ENCODE data around the gene ATOH8. TPM values are rescaled to one million over a fixed set of nuclear protein-coding genes. Genes with fewer than 3 reads are reported as not detected.

Gene ATOH8
- total RNA-seq, 1 experiment from 2014 or later = 0.20 TPM

DNA sequence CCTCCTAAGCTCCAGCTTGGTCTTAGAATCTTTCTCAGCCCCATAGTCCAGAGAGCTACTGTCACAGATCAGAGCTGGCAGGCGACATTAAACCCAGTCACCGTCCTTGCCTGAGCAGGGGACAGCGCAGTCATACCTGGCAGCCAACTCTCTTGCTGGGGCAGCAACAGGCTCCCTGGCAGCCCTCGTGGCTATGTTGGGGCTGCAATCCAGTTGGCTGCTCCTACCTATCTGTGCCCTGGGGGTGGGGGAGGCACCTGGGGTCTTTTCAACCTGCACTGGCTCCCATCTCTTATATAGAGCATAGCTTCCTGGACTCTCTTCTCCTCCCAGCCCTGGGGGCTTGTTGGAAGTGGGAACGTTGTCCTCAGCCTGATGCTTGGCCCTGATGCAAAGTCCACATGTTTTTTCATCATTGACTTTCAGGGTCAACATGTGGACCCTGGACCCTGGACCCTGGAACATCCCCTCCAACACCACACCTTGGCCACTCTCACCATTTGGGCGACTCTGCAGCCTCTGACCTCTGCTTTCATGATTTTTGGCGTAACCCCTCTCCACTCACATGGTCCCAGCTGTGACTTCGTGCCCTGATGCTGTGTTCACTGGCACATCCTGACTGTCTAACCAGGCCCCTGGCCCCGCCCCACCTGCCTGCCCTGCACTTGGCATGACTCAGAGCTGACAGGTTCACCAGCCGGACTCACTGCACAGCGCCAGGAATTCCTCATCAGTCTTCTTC lies 45.6 kb downstream of the ATOH8 start:
- Histone ChIP-seq H4K91ac (ENCODE audit: insufficient read length, low read depth, low read length) (no peak overlapping the region), H3K9ac (ENCODE audit: extremely low read depth, insufficient read length, low read length) (no peak overlapping the region), H3K23me2 (ENCODE audit: insufficient read length, low read depth, low read length, poor library complexity, severe bottlenecking) (no peaks in the 10 kb centered on the region), H4K5ac (ENCODE audit: insufficient read length, low read depth, low read length) (no peak overlapping the region), H4K8ac (replicated peaks; ENCODE audit: insufficient read length, low read depth, low read length) (no peak overlapping the region), H3K18ac (ENCODE audit: insufficient read length, low read depth, low read length) (no peak overlapping the region), H2AK5ac (ENCODE audit: insufficient read length, low read length) (no peak overlapping the region), H3K4ac (ENCODE audit: low read depth, low read length) (no peak overlapping the region), H2BK20ac (ENCODE audit: low read depth, low read length, poor library complexity, severe bottlenecking) (no peak overlapping the region), H3K79me1 (ENCODE audit: insufficient read depth, low read depth, low read length, poor library complexity, severe bottlenecking) (no peaks in the 10 kb centered on the region), H2BK15ac (ENCODE audit: low read depth, low read length) (no peak overlapping the region), H3K14ac (ENCODE audit: insufficient read depth, low read length) (no peak overlapping the region), H3K27ac (ENCODE audit: insufficient read length, low read depth, low read length) (no peak overlapping the region), H3T11ph (ENCODE audit: low read length) (no peak overlapping the region), H3K27me3 (ENCODE audit: insufficient read depth, low read length) (no peaks in the 10 kb centered on the region; the same call in 1 of the 2 replicates), H4K20me1 (ENCODE audit: control insufficient read depth, insufficient read depth, insufficient read length) (no peaks in the 10 kb centered on the region), H3K56ac (ENCODE audit: insufficient read length, low read depth, low read length) (no peak overlapping the region), H3K79me2 (ENCODE audit: insufficient read depth, low read length) (no peaks in the 10 kb centered on the region), H3K4me2 (ENCODE audit: insufficient read depth, insufficient read length, low read length) (no peak overlapping the region), H3K4me1 (ENCODE audit: insufficient read depth, low read length) (no peaks in the 10 kb centered on the region), H3K9me3 (ENCODE audit: control insufficient read depth, low read depth, low read length) (no peaks in the 10 kb centered on the region), H2BK5ac (ENCODE audit: insufficient read length, low read length) (no peak overlapping the region), H2AFZ (ENCODE audit: low read length) (no peak overlapping the region), H2BK12ac (ENCODE audit: insufficient read length, low read depth, low read length) (no peak overlapping the region), H3K23ac (ENCODE audit: insufficient read length, low read depth, low read length) (no peak overlapping the region), H2BK120ac (ENCODE audit: low read depth, low read length, poor library complexity, severe bottlenecking) (no peak overlapping the region)
- Mint-ChIP-seq H3K27me3 (ENCODE audit: low read depth) (peaks cover 33% of the 10 kb centered on the region), H3K4me1 (peaks cover 4 to 9% of the 10 kb centered on the region in 2 experiments; a peak in 2 of 4 replicates), H3K36me3 (ENCODE audit: insufficient read depth in 1 of 3, low read depth in 3 of 3) (no peaks in the 10 kb centered on the region; a peak in 1 of 7 replicates), H3K4me3 (no peak overlapping the region), H3K9me3 (peaks cover 0 to 4% of the 10 kb centered on the region in 2 experiments; a peak in 1 of 5 replicates), H3K27ac (no peak overlapping the region)
- no peak for DNase-seq
- no CpG with 5 or more reads among the region's 11 CpGs for WGBS (ENCODE audit: extremely low coverage, insufficient read length, low lambda C conversion rate)
- TF ChIP-seq, protein P1, sequence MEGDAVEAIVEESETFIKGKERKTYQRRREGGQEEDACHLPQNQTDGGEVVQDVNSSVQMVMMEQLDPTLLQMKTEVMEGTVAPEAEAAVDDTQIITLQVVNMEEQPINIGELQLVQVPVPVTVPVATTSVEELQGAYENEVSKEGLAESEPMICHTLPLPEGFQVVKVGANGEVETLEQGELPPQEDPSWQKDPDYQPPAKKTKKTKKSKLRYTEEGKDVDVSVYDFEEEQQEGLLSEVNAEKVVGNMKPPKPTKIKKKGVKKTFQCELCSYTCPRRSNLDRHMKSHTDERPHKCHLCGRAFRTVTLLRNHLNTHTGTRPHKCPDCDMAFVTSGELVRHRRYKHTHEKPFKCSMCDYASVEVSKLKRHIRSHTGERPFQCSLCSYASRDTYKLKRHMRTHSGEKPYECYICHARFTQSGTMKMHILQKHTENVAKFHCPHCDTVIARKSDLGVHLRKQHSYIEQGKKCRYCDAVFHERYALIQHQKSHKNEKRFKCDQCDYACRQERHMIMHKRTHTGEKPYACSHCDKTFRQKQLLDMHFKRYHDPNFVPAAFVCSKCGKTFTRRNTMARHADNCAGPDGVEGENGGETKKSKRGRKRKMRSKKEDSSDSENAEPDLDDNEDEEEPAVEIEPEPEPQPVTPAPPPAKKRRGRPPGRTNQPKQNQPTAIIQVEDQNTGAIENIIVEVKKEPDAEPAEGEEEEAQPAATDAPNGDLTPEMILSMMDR (conservative IDR thresholded peaks at IDR 0.05) = no peak
